Measurements from ENCODE around the gene ACTG2.

The ACTG2 gene

DNA sequence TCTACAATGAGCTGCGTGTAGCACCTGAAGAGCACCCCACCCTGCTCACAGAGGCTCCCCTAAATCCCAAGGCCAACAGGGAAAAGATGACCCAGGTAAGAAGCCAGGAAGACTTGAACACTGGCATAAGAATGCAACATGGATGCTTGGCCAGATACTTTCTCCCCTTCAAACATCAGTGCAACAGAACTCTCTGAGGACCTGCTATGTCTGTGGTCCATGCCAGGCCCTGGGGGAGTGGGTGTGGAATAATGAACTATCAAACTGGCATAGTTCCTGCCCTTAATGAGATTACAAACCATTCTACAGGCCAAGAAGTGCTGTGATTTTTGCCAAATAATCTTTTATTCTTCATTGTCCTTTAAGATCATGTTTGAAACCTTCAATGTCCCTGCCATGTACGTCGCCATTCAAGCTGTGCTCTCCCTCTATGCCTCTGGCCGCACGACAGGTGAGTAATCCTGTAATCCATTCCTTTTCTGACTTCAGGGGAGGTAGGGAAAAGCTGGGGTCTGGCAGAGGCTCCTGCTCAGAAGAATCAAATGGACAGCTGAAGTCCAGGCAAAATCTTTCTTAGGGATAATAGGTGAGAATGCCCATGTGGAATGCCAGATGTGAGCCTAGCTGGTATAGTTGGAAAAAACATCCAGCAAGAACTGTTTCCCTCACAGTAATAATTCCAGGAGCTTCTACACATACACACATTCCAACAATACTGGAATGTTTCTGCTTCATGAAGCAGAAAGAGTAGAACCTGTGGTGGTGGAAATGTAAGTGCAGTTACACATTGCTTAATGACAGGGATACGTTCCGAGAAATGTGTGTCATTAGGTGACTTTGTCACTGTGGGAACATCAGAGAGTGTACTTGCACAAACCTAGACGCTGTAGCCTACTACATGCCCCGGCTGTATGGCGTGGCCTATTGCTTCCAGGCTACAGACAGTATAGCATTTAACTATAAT is 16.2 kb downstream of the ACTG2 start:
- DNase-seq (ENCODE audit: low spot score) = no peak
- no peak for TF ChIP-seq CTCF (IDR thresholded peaks at IDR 0.05; ENCODE audit: extremely low read depth, missing control alignments)

DNA sequence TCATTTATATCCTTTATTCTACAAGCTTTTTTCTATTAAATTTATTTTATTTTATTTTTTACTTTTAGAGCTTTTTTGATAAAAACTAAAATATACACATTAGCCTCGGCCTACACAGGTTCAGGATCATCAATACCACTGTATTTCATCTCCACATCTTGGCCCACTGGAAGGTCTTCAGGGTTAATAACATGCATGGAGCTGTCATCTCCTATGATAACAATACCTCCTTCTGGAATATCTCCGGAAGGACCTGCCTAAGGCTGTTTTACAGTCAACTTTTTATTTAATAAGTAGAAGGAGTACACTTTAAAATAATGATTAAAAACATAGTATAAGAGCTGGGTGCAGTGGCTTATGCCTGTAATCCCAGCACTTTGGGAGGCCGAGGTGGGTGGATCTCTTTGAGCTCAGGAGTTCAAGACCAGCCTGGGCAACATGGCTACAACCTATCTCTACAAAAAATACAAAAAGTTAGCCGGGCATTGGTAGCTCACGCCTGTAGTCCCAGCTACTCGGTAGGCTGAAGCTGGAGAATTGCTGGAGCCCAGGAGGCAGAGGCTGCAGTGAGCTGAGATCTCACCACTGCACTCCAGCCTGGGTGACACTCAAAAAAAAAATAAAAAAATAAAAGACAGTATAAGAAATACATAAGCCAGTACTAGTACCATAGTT is 18.2 kb downstream of the ACTG2 start:
- TF ChIP-seq CTCF (IDR thresholded peaks at IDR 0.05; ENCODE audit: extremely low read depth, missing control alignments) = no peak
- DNase-seq (ENCODE audit: low spot score) = no peak

- no peak for DNase-seq (ENCODE audit: low spot score)
- no peak for TF ChIP-seq CTCF (IDR thresholded peaks at IDR 0.05; ENCODE audit: extremely low read depth, missing control alignments)
Measured at GRCh38 chr2:73911548-73912208, 18.9 kb downstream of the ACTG2 start.

- DNase-seq (ENCODE audit: low spot score) = no peak
- no peak for TF ChIP-seq CTCF (IDR thresholded peaks at IDR 0.05; ENCODE audit: extremely low read depth, missing control alignments)
Measured at GRCh38 chr2:73913414-73914054, 20.7 kb downstream of the ACTG2 start.

- no peak for DNase-seq (ENCODE audit: low spot score)
Measured at GRCh38 chr2:73914667-73915066, 21.9 kb downstream of the ACTG2 start.

DNA sequence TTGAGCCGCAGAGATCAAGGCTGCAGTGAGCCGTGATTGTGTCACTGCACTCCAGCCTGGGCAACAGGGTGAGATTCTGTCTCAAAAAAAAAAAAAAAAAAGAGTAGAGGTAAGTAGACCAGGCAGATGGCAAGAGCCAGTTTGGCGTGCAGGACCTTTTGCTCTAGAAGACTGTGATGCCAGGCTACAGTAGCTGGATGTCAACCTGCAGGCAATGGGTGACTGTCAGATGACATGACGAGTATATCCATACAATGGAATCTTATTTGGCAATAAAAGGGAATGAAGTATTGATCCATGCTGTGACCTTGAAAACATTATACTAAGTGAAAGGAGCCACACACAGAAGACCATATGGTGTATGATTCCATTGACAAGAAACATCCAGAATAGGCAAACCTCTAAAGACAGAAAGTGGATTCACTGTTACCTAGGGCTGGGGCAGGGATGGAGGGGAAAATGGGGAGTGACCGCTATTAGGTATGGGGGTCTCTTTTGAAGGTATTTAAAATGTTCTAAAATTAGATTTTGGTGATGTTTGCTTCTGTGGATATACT is 22.7 kb downstream of the ACTG2 start:
- DNase-seq (ENCODE audit: low spot score) = no peak
- TF ChIP-seq CTCF (IDR thresholded peaks at IDR 0.05; ENCODE audit: extremely low read depth, missing control alignments) = no peak

More at GRCh38 chr2:73914667-73915066, 21.9 kb downstream of the ACTG2 start:
- no peak for TF ChIP-seq CTCF (IDR thresholded peaks at IDR 0.05; ENCODE audit: extremely low read depth, missing control alignments)

Data from GM20000 (cell line).